ENCODE results near the gene PHOSPHO1.

DNA sequence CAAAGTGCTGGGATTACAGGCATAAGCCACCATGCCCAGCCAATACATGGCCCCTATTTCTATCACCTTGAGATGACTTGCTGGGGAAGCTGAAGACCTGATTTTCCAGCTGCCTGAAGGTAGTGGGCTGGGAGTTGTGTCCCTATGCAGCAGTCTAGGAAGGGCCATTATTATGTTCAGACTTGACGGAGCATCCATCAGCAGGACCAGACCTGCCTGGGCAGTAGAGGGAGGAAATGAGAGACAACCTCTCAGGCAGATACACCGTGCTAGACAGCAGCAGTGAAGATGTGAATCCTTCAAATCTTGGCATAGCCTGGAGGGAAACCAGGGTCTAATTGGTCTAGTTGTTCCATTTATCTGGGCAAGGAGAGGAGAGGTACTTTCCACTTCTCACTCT lies 35.6 kb upstream of the PHOSPHO1 start:
- TF ChIP-seq, protein P1, sequence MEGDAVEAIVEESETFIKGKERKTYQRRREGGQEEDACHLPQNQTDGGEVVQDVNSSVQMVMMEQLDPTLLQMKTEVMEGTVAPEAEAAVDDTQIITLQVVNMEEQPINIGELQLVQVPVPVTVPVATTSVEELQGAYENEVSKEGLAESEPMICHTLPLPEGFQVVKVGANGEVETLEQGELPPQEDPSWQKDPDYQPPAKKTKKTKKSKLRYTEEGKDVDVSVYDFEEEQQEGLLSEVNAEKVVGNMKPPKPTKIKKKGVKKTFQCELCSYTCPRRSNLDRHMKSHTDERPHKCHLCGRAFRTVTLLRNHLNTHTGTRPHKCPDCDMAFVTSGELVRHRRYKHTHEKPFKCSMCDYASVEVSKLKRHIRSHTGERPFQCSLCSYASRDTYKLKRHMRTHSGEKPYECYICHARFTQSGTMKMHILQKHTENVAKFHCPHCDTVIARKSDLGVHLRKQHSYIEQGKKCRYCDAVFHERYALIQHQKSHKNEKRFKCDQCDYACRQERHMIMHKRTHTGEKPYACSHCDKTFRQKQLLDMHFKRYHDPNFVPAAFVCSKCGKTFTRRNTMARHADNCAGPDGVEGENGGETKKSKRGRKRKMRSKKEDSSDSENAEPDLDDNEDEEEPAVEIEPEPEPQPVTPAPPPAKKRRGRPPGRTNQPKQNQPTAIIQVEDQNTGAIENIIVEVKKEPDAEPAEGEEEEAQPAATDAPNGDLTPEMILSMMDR (IDR thresholded peaks at IDR 0.05): no peak
- no peak for TF ChIP-seq POLR2A (IDR thresholded peaks at IDR 0.05)

Data from thyroid gland (tissue), 4 donors.